ENCODE measurements around the gene KLHL36. TPM values are rescaled to one million over a fixed set of nuclear protein-coding genes. Genes with fewer than 3 reads are reported as not detected.
A peak's percentile ranks its signal among the peaks of the same experiment; 100 is the strongest.

KLHL36 gene
- polyA plus RNA-seq = 10 to 100 TPM; 15.9 to 16.1 TPM

DNA sequence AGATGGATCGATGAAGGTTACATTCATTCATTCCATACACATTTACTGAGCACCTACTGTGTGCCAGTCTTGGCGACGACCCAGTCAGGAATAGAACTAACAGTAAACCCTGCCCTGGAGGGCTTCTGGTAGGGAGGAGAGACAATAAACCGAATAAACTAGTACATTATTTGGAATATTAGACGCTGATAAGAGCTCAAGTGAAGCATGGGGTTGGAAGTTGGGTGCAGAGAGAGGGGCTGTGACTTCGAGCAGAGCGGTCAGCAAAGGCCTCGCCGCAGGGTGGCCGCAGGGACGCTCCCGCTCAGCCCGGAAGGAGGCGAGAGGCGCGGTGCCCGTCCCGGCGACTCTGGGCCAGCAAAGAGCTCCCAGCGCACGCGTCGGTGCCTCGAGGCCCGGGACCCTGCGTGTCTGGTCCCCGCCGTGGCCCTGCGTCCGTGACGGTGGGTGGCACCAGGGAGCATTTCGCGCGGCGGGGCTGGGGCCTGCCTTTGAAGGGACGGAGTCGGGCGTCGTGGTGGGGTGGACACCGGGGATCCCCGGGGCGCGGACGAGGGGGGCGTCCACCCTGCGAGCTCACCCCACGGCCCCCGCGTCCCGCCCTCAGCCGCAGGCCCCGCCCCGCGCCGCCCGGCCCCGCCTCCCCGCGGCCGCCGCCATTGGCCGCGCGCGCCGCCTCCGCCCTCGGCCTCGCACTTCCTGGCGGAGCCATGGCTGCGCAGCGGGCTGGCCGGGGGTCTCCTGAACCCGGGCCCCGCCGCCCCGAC lies at the start of gene KLHL36:
TSS of gene KLHL36 (plus strand) at position 684 of the 767 bp plus-strand sequence. CDS start 2,357 bp downstream, outside the sequence.
- Histone ChIP-seq H3K9me3 (ENCODE audit: control insufficient read depth in 2 of 2, insufficient read depth in 1 of 2, low read depth in 1 of 2, low read length in 1 of 2) (no peaks in the 10 kb centered on the region), H3K36me3 (ENCODE audit: control insufficient read depth in 2 of 2, insufficient read depth in 2 of 2, low read length in 1 of 2) (peaks cover 0 to 11% of the 10 kb centered on the region in 2 donors), H3K4me3 (ENCODE audit: low read depth in 1 of 2, low read length in 2 of 2) (peak within 1 kb of the TSS; percentile 70 to 86), H3K27ac (ENCODE audit: low read depth in 2 of 2, low read length in 1 of 2) (peak within 1 kb of the TSS; percentile 81 to 83), H3K4me1 (ENCODE audit: control insufficient read depth in 2 of 2, insufficient read depth in 2 of 2, low read length in 1 of 2) (peaks cover 3 to 7% of the 10 kb centered on the region in 2 donors), H3K27me3 (ENCODE audit: control insufficient read depth in 1 of 2, insufficient read depth in 2 of 2, low read length in 2 of 2) (no peaks in the 10 kb centered on the region)
- WGBS, 2 donors = 4 to 9% methylated on average over 24 to 77 of the region's 77 CpGs

DNA sequence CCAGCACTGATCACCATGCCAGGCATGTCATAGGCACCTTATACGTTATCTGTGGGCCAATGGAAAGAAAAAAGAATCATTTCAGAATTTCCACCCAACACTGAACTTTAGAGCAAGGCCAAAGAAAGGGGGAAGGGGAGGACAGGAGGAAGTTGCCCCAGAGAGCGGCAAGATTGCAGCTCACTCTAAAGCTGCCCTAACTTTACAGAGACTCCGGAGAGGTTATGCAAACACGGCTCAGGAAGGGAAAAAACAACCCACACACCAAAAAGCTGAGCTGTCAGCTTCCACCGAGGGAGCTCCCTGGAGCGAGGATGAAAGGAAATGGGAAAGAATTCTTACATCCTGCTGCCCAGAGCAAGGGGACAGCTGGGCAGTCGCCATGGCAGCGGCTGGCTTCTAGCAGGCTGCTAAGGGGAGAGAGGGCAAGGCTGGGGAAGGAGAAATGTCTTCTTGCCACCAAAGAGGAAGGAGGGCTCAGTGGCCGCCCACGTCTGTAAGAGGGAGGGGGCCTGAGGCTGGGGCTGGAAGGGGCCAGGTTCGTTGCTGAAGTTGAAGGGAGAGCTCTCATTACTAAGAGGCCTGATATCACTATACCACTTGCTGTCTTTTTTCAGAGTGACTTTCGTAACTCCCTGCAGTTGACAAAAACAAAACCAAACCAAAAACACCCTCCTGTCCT lies 48.6 kb upstream of the KLHL36 start:
- Histone ChIP-seq H3K4me3 (ENCODE audit: low read depth in 1 of 2, low read length in 2 of 2) (no peak overlapping the region), H3K27ac (ENCODE audit: low read depth in 2 of 2, low read length in 1 of 2) (peak overlapping the region; percentile 59 to 77), H3K4me1 (ENCODE audit: control insufficient read depth in 2 of 2, insufficient read depth in 2 of 2, low read length in 1 of 2) (peaks cover 3 to 7% of the 10 kb centered on the region in 2 donors), H3K9me3 (ENCODE audit: control insufficient read depth in 2 of 2, insufficient read depth in 1 of 2, low read depth in 1 of 2, low read length in 1 of 2) (no peaks in the 10 kb centered on the region), H3K27me3 (ENCODE audit: control insufficient read depth in 1 of 2, insufficient read depth in 2 of 2, low read length in 2 of 2) (no peaks in the 10 kb centered on the region), H3K36me3 (ENCODE audit: control insufficient read depth in 2 of 2, insufficient read depth in 2 of 2, low read length in 1 of 2) (no peaks in the 10 kb centered on the region)
- WGBS, 2 donors = 36 to 37% methylated on average over 12 of the region's 12 CpGs

DNA sequence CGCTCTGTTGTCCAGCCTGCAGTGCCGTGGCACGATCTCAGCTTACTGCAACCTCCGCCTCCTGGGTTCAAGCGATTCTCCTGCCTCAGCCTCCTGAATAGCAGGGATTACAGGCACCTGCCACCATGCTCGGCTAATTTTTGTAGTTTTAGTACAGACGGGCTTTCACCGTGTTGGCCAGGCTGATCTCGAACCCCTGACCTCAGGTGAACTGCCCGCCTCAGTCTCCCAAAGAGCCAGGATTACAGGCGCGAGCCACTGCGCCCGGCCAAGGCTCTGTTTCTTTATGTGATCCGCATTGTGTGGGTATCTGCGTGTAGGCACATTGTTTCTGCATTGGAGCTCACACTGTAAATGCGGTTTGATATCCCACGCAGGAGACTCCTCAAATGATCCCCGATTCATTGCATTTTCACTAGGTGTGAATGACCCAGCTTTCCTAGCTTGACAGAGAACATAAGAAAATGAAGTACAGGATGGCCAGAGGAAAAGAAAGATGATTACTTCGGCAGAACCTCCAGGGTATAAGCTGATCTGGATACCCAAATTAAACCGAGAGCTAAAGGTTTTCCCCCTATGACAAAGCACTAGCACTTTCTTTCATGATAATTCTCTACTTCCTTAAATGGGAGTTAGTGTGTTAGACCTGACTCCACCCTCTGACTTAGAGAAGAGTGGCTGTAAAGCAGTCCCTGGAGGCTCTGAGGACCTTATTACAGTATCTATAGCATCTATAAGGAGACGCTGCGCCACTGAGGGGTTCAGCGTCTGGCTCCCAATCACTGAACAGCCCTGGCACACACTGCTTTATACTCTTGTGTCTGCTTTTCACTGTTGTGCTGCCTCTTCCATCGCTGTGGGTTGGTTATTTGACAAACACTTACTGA lies 47.7 kb upstream of the KLHL36 start:
- H3K36me3 ChIP-seq (ENCODE audit: control insufficient read depth in 2 of 2, insufficient read depth in 2 of 2, low read length in 1 of 2) = no peaks in the 10 kb centered on the region
- H3K4me1 ChIP-seq (ENCODE audit: control insufficient read depth in 2 of 2, insufficient read depth in 2 of 2, low read length in 1 of 2) = peaks cover 3 to 7% of the 10 kb centered on the region in 2 donors
- peak overlapping the region in 1 of 2 donors; percentile 35 for H3K27ac ChIP-seq (ENCODE audit: low read depth in 2 of 2, low read length in 1 of 2)
- no peaks in the 10 kb centered on the region for H3K27me3 ChIP-seq (ENCODE audit: control insufficient read depth in 1 of 2, insufficient read depth in 2 of 2, low read length in 2 of 2)
- 70 to 77% methylated on average over 25 of the region's 25 CpGs for WGBS, 2 donors
- no peak overlapping the region for H3K4me3 ChIP-seq (ENCODE audit: low read depth in 1 of 2, low read length in 2 of 2)
- H3K9me3 ChIP-seq (ENCODE audit: control insufficient read depth in 2 of 2, insufficient read depth in 1 of 2, low read depth in 1 of 2, low read length in 1 of 2) = no peaks in the 10 kb centered on the region

DNA sequence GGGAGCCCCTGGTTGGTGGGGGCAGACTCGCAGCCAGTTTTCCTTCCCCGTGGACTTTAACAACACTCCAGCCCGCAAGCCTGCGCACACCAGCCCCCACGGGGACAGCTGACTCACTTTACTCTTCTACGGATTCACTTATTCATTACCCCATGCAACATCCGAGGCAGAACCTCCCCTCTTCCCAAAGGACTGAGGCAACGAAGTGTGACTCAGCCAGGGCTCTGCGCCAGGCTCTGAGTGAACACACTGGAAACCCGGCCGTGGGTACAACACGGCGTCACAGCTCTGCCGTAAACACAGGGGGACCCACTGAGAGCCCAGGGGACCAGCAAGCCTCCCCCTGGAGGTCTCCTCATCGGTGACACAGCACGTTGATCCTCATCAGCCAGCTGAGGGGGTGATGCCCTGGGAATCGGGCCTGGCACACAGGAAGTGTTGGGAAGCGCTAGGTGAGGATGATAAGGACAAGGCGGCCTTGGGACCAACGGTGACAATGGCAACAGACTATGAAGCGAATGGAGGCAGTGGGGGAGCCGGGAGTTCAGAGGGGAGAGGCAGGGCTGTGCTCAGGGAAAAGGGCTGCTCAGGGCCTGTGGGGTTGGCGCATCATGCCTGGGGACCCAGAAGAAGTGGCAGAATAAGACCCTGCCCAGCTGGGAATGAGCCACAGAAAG lies 45.0 kb upstream of the KLHL36 start:
- peak overlapping the region; percentile 36 to 56 for H3K27ac ChIP-seq (ENCODE audit: low read depth in 2 of 2, low read length in 1 of 2)
- peaks cover 6 to 13% of the 10 kb centered on the region in 2 donors for H3K4me1 ChIP-seq (ENCODE audit: control insufficient read depth in 2 of 2, insufficient read depth in 2 of 2, low read length in 1 of 2)
- WGBS, 2 donors = 43 to 53% methylated on average over 23 of the region's 23 CpGs

DNA sequence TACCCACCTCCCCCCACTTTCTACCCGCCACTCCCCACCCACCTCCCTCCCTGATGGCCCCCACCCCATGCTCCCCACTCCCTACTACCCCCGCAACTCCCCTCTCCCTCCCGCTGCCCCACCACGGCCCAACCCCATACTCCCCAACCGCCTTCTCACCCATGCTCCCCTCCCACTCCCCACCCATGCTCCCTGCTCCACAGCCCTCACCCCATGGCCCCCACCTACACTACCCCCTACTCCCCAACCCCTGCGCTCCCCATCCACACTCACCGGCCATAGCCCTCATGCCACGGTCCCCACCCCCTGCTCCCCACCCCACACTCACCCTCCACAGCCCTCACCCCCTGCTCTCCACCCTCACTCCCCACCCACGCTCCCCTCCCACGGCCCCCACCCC lies 44.4 kb upstream of the KLHL36 start:
- H3K4me1 ChIP-seq (ENCODE audit: control insufficient read depth in 2 of 2, insufficient read depth in 2 of 2, low read length in 1 of 2) = peaks cover 6 to 13% of the 10 kb centered on the region in 2 donors
- no peak overlapping the region for H3K4me3 ChIP-seq (ENCODE audit: low read depth in 1 of 2, low read length in 2 of 2)
- H3K27me3 ChIP-seq (ENCODE audit: control insufficient read depth in 1 of 2, insufficient read depth in 2 of 2, low read length in 2 of 2) = no peaks in the 10 kb centered on the region
- peak overlapping the region in 1 of 2 donors; percentile 36 for H3K27ac ChIP-seq (ENCODE audit: low read depth in 2 of 2, low read length in 1 of 2)
- no peaks in the 10 kb centered on the region for H3K36me3 ChIP-seq (ENCODE audit: control insufficient read depth in 2 of 2, insufficient read depth in 2 of 2, low read length in 1 of 2)
- 72 to 78% methylated on average over 9 to 10 of the region's 10 CpGs for WGBS, 2 donors
- no peaks in the 10 kb centered on the region for H3K9me3 ChIP-seq (ENCODE audit: control insufficient read depth in 2 of 2, insufficient read depth in 1 of 2, low read depth in 1 of 2, low read length in 1 of 2)

More for the DNA sequence above, 45.0 kb upstream of the KLHL36 start:
- Histone ChIP-seq H3K36me3 (ENCODE audit: control insufficient read depth in 2 of 2, insufficient read depth in 2 of 2, low read length in 1 of 2) (no peaks in the 10 kb centered on the region), H3K27me3 (ENCODE audit: control insufficient read depth in 1 of 2, insufficient read depth in 2 of 2, low read length in 2 of 2) (no peaks in the 10 kb centered on the region), H3K4me3 (ENCODE audit: low read depth in 1 of 2, low read length in 2 of 2) (no peak overlapping the region), H3K9me3 (ENCODE audit: control insufficient read depth in 2 of 2, insufficient read depth in 1 of 2, low read depth in 1 of 2, low read length in 1 of 2) (no peaks in the 10 kb centered on the region)

DNA sequence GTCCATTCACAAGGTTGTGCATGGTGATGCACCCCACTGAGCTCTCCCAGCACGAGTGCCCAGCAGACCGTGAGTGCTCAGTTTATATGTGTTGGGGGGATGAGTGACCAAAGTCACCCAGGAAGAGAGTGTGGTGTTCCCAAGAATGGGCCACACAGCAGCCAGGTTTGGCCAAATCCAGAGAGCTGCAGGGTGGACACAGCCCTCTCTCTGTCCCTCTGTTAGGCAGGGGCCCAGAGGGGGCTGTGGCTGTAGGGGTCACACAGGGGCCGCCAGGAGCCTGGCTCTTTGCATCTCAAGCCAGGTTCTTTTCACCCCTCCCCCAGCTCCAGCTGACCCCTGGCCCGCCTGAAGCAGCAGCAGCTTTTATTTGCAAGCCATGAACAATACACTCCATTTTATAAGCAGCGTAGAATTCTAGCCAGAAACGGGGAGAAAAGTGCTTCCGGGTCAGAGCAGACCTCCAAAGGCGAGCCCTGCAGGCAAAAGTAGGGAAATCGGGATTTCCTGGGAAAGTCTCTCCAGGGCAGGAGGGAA lies 43.8 kb upstream of the KLHL36 start:
- Histone ChIP-seq H3K27ac (ENCODE audit: low read depth in 2 of 2, low read length in 1 of 2) (no peak overlapping the region), H3K36me3 (ENCODE audit: control insufficient read depth in 2 of 2, insufficient read depth in 2 of 2, low read length in 1 of 2) (no peaks in the 10 kb centered on the region), H3K27me3 (ENCODE audit: control insufficient read depth in 1 of 2, insufficient read depth in 2 of 2, low read length in 2 of 2) (no peaks in the 10 kb centered on the region), H3K4me3 (ENCODE audit: low read depth in 1 of 2, low read length in 2 of 2) (no peak overlapping the region), H3K9me3 (ENCODE audit: control insufficient read depth in 2 of 2, insufficient read depth in 1 of 2, low read depth in 1 of 2, low read length in 1 of 2) (no peaks in the 10 kb centered on the region), H3K4me1 (ENCODE audit: control insufficient read depth in 2 of 2, insufficient read depth in 2 of 2, low read length in 1 of 2) (peaks cover 6 to 13% of the 10 kb centered on the region in 2 donors)
- 81 to 84% methylated on average over 9 of the region's 9 CpGs for WGBS, 2 donors

DNA sequence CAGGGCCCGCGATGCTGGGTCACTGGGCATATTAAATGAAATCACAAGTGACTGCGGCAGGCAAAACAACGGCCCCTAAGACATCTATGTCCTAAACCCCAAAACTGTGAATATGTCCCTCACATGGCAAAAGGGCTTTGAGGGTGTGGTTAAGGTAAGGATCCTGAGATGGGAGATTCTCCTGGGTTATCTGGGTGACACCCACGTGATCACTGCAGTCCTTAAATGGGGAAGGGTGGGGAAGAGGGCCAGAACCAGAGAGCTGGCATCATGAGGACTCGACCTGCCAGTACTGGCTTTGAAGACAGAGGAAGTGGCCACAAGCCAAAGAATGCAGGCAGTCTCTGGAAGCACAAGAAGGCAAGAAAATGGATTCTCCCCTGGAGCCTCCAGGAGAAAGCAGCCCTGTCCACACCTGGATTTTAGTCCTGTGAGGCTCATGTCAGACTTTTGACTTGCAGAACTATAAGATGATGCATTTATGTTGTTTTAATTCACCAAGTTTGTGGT lies 42.9 kb upstream of the KLHL36 start:
- Histone ChIP-seq H3K36me3 (ENCODE audit: control insufficient read depth in 2 of 2, insufficient read depth in 2 of 2, low read length in 1 of 2) (no peaks in the 10 kb centered on the region), H3K27ac (ENCODE audit: low read depth in 2 of 2, low read length in 1 of 2) (no peak overlapping the region), H3K4me3 (ENCODE audit: low read depth in 1 of 2, low read length in 2 of 2) (no peak overlapping the region), H3K9me3 (ENCODE audit: control insufficient read depth in 2 of 2, insufficient read depth in 1 of 2, low read depth in 1 of 2, low read length in 1 of 2) (no peaks in the 10 kb centered on the region), H3K27me3 (ENCODE audit: control insufficient read depth in 1 of 2, insufficient read depth in 2 of 2, low read length in 2 of 2) (no peaks in the 10 kb centered on the region), H3K4me1 (ENCODE audit: control insufficient read depth in 2 of 2, insufficient read depth in 2 of 2, low read length in 1 of 2) (peaks cover 4 to 13% of the 10 kb centered on the region in 2 donors)
- WGBS, 2 donors = 80 to 81% methylated on average over 6 of the region's 6 CpGs

DNA sequence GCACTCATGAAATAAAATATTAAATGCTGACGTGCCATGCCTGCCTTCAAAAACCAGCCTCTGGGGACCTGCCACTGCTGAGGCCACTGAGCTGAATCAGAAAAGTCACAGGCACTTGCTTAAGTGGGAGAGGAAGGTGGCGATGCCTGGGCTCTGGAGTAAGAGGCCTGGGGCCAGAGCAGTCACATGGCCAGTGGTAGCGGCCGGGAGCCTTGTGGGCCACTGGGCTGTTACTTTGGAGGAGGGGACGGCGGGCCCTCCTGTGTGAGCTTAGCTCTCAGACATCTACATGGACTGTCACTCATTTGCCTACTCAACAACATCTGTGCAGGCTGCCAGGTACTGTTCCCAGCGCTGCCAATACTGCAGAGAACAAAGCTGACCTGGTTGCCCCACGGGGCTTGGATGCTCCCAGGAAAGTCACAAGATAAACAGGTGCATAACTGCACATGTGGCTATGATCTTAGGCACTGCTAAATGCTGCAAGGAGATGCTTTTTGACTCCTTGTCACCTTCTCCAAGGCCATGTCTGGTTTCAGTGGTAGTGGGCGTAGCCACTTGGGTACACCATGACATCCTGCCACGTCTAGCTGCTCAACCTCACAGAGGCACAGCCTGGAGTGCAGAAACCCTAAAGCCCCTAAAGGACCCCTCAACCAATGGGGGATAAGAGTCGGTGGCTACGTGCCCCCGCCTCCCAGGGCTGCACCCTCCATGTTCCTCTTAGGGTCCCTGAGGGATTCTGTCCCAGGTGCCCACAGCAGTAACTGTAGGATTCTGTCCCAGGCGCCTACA lies 42.0 kb upstream of the KLHL36 start:
- Histone ChIP-seq H3K27ac (ENCODE audit: low read depth in 2 of 2, low read length in 1 of 2) (no peak overlapping the region), H3K27me3 (ENCODE audit: control insufficient read depth in 1 of 2, insufficient read depth in 2 of 2, low read length in 2 of 2) (no peaks in the 10 kb centered on the region), H3K4me1 (ENCODE audit: control insufficient read depth in 2 of 2, insufficient read depth in 2 of 2, low read length in 1 of 2) (peaks cover 4 to 13% of the 10 kb centered on the region in 2 donors), H3K9me3 (ENCODE audit: control insufficient read depth in 2 of 2, insufficient read depth in 1 of 2, low read depth in 1 of 2, low read length in 1 of 2) (no peaks in the 10 kb centered on the region), H3K36me3 (ENCODE audit: control insufficient read depth in 2 of 2, insufficient read depth in 2 of 2, low read length in 1 of 2) (no peaks in the 10 kb centered on the region), H3K4me3 (ENCODE audit: low read depth in 1 of 2, low read length in 2 of 2) (no peak overlapping the region)
- WGBS, 2 donors = 82 to 83% methylated on average over 14 of the region's 14 CpGs

Data from esophagus (tissue), 2 donors.